Measurements from ENCODE around the gene OR9G1. TPM values are rescaled to one million over a fixed set of nuclear protein-coding genes. Genes with fewer than 3 reads are reported as not detected.

The OR9G1 gene
- total RNA-seq, 6 experiments from 2014 or later, result not detected

DNA sequence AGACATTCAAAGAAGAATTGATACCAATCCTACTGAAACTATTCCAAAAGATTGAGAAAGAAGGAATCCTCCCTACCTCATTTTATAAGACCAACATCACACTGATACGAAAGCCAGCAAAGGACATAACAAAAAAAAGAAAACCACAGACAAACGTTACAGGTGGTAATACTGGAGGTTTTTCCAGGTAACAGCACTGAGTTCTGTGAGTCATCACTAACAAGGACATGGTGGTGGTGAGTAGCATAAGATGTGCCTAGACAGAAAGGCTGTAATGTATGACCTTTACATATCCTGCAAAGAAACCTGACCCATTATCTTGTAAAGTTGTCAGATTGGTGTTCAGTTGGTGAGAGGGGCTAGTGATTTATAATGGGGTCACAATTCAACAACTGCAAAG lies 15.3 kb downstream of the OR9G1 start:
- no peaks in the 10 kb centered on the region for H3K27me3 Mint-ChIP-seq (ENCODE audit: insufficient read depth)
- H3K36me3 Mint-ChIP-seq (ENCODE audit: low read depth), result no peaks in the 10 kb centered on the region
- no peak for DNase-seq
- H3K9me3 Mint-ChIP-seq, result peaks cover 36% of the 10 kb centered on the region
- no peak overlapping the region for H3K4me3 Mint-ChIP-seq
- no peak overlapping the region for H3K27ac Mint-ChIP-seq
- no peaks in the 10 kb centered on the region for H3K4me1 Mint-ChIP-seq (ENCODE audit: low read depth)
- TF ChIP-seq, protein P1, sequence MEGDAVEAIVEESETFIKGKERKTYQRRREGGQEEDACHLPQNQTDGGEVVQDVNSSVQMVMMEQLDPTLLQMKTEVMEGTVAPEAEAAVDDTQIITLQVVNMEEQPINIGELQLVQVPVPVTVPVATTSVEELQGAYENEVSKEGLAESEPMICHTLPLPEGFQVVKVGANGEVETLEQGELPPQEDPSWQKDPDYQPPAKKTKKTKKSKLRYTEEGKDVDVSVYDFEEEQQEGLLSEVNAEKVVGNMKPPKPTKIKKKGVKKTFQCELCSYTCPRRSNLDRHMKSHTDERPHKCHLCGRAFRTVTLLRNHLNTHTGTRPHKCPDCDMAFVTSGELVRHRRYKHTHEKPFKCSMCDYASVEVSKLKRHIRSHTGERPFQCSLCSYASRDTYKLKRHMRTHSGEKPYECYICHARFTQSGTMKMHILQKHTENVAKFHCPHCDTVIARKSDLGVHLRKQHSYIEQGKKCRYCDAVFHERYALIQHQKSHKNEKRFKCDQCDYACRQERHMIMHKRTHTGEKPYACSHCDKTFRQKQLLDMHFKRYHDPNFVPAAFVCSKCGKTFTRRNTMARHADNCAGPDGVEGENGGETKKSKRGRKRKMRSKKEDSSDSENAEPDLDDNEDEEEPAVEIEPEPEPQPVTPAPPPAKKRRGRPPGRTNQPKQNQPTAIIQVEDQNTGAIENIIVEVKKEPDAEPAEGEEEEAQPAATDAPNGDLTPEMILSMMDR (IDR thresholded peaks at IDR 0.05), result no peak

DNA sequence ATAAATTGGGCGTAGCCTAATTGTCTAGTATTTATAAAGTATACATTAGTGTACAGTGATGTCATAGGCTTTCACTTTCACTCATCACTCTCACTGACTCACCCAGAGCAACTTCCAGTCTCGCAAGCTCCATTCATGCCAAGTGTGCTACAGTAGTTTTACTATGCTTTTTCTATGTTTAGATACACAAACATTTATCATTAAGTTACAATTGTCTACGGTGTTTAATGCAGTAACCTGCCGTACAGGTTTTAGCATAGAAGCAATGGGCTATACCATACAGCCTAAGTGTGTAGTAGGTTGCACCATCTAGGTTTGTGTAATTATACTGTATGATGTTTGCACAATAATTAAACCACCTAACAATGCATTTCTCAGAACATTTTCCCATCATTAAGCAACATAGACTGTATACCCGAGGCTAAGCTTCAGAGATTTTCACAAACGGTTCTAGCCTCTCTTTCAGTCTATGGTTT lies 17.5 kb downstream of the OR9G1 start:
- no peak for DNase-seq
- Mint-ChIP-seq H3K4me3 (no peak overlapping the region), H3K27ac (no peak overlapping the region), H3K36me3 (ENCODE audit: low read depth) (no peaks in the 10 kb centered on the region), H3K9me3 (peaks cover 38% of the 10 kb centered on the region), H3K27me3 (ENCODE audit: insufficient read depth) (no peaks in the 10 kb centered on the region; the same call in 1 of the 2 replicates), H3K4me1 (ENCODE audit: low read depth) (no peaks in the 10 kb centered on the region)
- TF ChIP-seq, protein P1 (IDR thresholded peaks at IDR 0.05), result no peak

DNA sequence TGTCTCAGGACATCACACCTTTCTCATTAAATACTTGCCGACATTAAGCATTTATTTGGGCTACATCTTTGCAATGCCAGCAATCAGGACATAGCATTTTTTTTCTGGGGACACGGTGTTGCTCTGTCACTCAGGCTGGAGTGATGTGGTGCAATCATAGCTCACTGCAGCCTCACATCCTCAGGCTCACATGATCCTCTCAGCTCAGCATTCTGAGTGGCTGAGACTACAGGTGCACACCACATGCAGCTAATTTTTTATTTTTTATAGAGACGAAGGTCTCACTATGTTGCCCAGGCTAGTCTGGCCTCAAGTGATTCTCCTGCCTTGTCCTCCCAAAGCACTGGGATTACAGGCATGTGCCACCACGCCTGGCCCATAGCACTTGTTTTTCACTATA lies 21.6 kb downstream of the OR9G1 start:
- H3K36me3 Mint-ChIP-seq (ENCODE audit: low read depth), result no peaks in the 10 kb centered on the region; the same call in 1 of the 2 replicates
- H3K4me3 Mint-ChIP-seq, result no peak overlapping the region
- peaks cover 18% of the 10 kb centered on the region for H3K9me3 Mint-ChIP-seq
- H3K4me1 Mint-ChIP-seq (ENCODE audit: low read depth), result no peaks in the 10 kb centered on the region
- no peak for DNase-seq
- no peak overlapping the region for H3K27ac Mint-ChIP-seq
- TF ChIP-seq, protein P1 (IDR thresholded peaks at IDR 0.05), result no peak
- H3K27me3 Mint-ChIP-seq (ENCODE audit: insufficient read depth), result no peaks in the 10 kb centered on the region; the same call in 1 of the 2 replicates

DNA sequence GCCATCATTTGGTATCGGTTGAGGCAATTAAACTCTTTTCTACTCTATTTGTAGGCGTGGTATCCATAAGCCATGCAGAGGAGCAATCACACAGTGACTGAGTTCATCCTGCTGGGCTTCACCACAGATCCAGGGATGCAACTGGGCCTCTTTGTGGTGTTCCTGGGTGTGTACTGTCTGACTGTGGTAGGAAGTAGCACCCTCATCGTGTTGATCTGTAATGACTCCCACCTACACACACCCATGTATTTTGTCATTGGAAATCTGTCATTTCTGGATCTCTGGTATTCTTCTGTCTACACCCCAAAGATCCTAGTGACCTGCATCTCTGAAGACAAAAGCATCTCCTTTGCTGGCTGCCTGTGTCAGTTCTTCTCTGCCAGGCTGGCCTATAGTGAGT lies 41.2 kb downstream of the OR9G1 start:
- H3K4me3 Mint-ChIP-seq, result no peak overlapping the region
- peaks cover 5% of the 10 kb centered on the region; the same call in 1 of the 2 replicates for H3K36me3 Mint-ChIP-seq (ENCODE audit: low read depth)
- TF ChIP-seq, protein P1 (IDR thresholded peaks at IDR 0.05), result no peak
- DNase-seq, result no peak
- peaks cover 29% of the 10 kb centered on the region for H3K9me3 Mint-ChIP-seq
- no peaks in the 10 kb centered on the region for H3K4me1 Mint-ChIP-seq (ENCODE audit: low read depth)
- H3K27me3 Mint-ChIP-seq (ENCODE audit: insufficient read depth), result no peaks in the 10 kb centered on the region; the same call in none of the 2 replicates
- no peak overlapping the region for H3K27ac Mint-ChIP-seq

DNA sequence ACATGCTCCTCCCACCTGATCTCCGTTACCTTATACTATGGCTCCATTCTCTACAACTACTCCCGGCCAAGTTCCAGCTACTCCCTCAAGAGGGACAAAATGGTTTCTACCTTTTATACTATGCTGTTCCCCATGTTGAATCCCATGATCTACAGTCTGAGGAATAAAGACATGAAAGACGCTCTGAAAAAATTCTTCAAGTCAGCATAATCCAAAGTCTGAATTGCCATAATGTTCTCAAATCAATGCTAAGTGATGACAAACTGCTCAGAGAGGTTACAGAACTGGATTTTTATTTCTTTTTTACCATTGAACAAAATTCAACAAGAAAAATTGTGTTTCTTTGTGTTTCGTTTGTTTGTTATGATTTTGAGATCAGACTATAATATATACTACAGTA lies 42.0 kb downstream of the OR9G1 start:
- Mint-ChIP-seq H3K27me3 (ENCODE audit: insufficient read depth) (no peaks in the 10 kb centered on the region; the same call in none of the 2 replicates), H3K9me3 (peaks cover 23% of the 10 kb centered on the region), H3K4me3 (no peak overlapping the region), H3K27ac (no peak overlapping the region), H3K36me3 (ENCODE audit: low read depth) (peaks cover 5% of the 10 kb centered on the region; the same call in 1 of the 2 replicates), H3K4me1 (ENCODE audit: low read depth) (no peaks in the 10 kb centered on the region)
- TF ChIP-seq, protein P1 (IDR thresholded peaks at IDR 0.05), result no peak
- no peak for DNase-seq

DNA sequence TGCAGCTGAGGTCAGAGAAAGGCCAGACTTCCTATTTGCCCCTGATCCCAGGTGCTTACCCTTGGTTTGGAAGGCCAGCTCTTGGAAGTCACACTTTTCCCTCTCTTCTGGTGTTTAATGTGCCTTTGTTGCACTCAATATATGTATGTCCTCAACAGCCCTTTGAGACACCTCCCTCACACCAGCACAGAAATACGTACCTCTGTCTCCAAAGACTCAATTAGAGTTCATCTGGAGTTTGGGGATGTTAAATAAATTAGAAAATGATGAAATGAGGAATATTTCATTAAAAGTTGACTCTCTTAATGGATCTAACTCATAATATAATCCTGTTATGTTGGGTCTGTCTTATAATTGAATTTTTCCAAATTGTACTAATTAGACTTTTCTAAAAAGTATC lies 49.7 kb downstream of the OR9G1 start, which contains the start of gene OR9G4:
OR9G4 (minus strand) TSS at position 101 of the 400 bp plus-strand sequence. CDS start 4,931 bp downstream, outside the sequence.
- Mint-ChIP-seq H3K36me3 (ENCODE audit: low read depth) (no peaks in the 10 kb centered on the region), H3K4me1 (ENCODE audit: low read depth) (no peaks in the 10 kb centered on the region), H3K27ac (no peak within 1 kb of the TSS), H3K4me3 (no peak within 1 kb of the TSS), H3K9me3 (peaks cover 19% of the 10 kb centered on the region), H3K27me3 (ENCODE audit: insufficient read depth) (no peaks in the 10 kb centered on the region)
- DNase-seq, result no peak
- TF ChIP-seq, protein P1 (IDR thresholded peaks at IDR 0.05), result no peak

Data from HFFc6 (cell line).